ENCODE measurements around the gene MFSD1. TPM values are rescaled to one million over a fixed set of nuclear protein-coding genes. Genes with fewer than 3 reads are reported as not detected.
"Not testable (repeated sequence)": the region's sequence is repeated elsewhere in the genome, so short reads cannot be mapped to it uniquely, and the experiment has no call there.

The MFSD1 gene
- polyA plus RNA-seq, 1 donor from 2014 or later, result 66.6 TPM

DNA sequence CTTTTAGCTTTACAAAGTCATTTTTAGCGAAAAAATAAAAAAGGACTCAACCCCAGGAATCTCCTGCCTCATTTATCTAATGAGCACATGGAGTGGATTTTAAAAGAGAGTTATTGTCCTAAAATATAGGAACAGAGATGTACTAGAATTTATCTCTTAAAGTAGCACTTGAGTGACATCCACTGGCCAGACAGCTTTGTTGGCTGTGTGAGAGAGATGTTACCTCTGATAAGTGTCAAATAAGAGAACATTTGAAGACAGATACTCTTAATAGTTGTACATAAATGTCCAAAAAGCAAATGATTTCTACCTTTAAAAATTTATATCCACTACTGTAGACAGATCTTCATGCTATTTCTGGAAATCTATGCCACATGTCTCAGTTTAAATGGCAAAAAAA is 12.3 kb upstream of the MFSD1 start:
- H3K27me3 Mint-ChIP-seq, result no peaks in the 10 kb centered on the region
- H3K9me3 Mint-ChIP-seq, result peaks cover 0 to 9% (median 3%) of the 10 kb centered on the region in 3 donors
- peaks cover 3 to 5% (median 3%) of the 10 kb centered on the region in 3 donors for H3K4me1 Mint-ChIP-seq
- no peak overlapping the region for H3K27ac Mint-ChIP-seq
- H3K4me3 Mint-ChIP-seq, result no peak overlapping the region
- H3K36me3 Mint-ChIP-seq, result no peaks in the 10 kb centered on the region

GRCh38 chr3:158790901-158791589 is 10.8 kb upstream of the MFSD1 start:
- Mint-ChIP-seq H3K4me1 (peaks cover 3 to 5% (median 3%) of the 10 kb centered on the region in 3 donors), H3K27ac (no peak overlapping the region), H3K27me3 (no peaks in the 10 kb centered on the region), H3K36me3 (no peaks in the 10 kb centered on the region), H3K9me3 (peaks cover 0 to 9% (median 3%) of the 10 kb centered on the region in 3 donors), H3K4me3 (peak overlapping the region in 3 of 4 donors; percentile 62 to 88 (median 87))

DNA sequence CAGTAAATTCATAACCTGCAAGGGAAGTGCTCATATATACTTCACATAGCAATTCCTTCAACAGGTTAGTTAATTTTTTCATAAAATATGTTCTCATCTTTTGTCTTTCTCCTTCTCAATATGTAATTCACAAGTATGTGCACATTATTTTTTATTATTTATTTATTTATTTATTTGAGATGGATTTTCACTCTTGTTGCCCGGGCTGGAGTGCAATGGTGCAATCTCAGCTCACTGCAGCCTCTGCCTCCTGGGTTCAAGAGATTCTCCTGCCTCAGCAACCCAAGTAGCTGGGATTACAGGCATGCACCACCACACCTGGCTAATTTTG is 10.3 kb upstream of the MFSD1 start:
- H3K4me1 Mint-ChIP-seq, H3K27ac Mint-ChIP-seq, H3K27me3 Mint-ChIP-seq, H3K9me3 Mint-ChIP-seq, H3K36me3 Mint-ChIP-seq, H3K4me3 Mint-ChIP-seq: not testable (repeated sequence)

- H3K27me3 Mint-ChIP-seq, result no peaks in the 10 kb centered on the region
- H3K27ac Mint-ChIP-seq, result no peak overlapping the region
- peak overlapping the region in 1 of 4 donors; percentile 44 for H3K4me3 Mint-ChIP-seq
- H3K4me1 Mint-ChIP-seq, result peaks cover 3 to 5% (median 3%) of the 10 kb centered on the region in 3 donors
- no peaks in the 10 kb centered on the region for H3K36me3 Mint-ChIP-seq
- peaks cover 0 to 3% (median 0%) of the 10 kb centered on the region in 3 donors for H3K9me3 Mint-ChIP-seq
Observed at GRCh38 chr3:158792709-158793108, 9.1 kb upstream of the MFSD1 start.

GRCh38 chr3:158794206-158794605 is 7.6 kb upstream of the MFSD1 start:
- Mint-ChIP-seq H3K9me3 (peaks cover 0 to 3% (median 0%) of the 10 kb centered on the region in 3 donors), H3K36me3 (no peaks in the 10 kb centered on the region), H3K4me1 (peaks cover 3 to 5% (median 3%) of the 10 kb centered on the region in 3 donors), H3K27me3 (no peaks in the 10 kb centered on the region), H3K27ac (no peak overlapping the region), H3K4me3 (no peak overlapping the region)

- H3K27me3 Mint-ChIP-seq, result no peaks in the 10 kb centered on the region
- H3K9me3 Mint-ChIP-seq, result peaks cover 0 to 3% (median 0%) of the 10 kb centered on the region in 3 donors
- H3K36me3 Mint-ChIP-seq, result no peaks in the 10 kb centered on the region
- no peak overlapping the region for H3K27ac Mint-ChIP-seq
- H3K4me3 Mint-ChIP-seq, result no peak overlapping the region
- H3K4me1 Mint-ChIP-seq, result peaks cover 3 to 5% (median 3%) of the 10 kb centered on the region in 3 donors
Observed at GRCh38 chr3:158794936-158795518, 6.8 kb upstream of the MFSD1 start.

- Mint-ChIP-seq H3K36me3 (peaks cover 2% of the 10 kb centered on the region), H3K4me3 (peak overlapping the region; percentile 94 to 99 (median 98)), H3K27ac (peak overlapping the region; percentile 93 to 98 (median 95)), H3K27me3 (no peaks in the 10 kb centered on the region), H3K9me3 (no peaks in the 10 kb centered on the region), H3K4me1 (peaks cover 8 to 32% (median 30%) of the 10 kb centered on the region in 3 donors)
Observed at GRCh38 chr3:158801201-158801600, 653 bp upstream of the MFSD1 start.

DNA sequence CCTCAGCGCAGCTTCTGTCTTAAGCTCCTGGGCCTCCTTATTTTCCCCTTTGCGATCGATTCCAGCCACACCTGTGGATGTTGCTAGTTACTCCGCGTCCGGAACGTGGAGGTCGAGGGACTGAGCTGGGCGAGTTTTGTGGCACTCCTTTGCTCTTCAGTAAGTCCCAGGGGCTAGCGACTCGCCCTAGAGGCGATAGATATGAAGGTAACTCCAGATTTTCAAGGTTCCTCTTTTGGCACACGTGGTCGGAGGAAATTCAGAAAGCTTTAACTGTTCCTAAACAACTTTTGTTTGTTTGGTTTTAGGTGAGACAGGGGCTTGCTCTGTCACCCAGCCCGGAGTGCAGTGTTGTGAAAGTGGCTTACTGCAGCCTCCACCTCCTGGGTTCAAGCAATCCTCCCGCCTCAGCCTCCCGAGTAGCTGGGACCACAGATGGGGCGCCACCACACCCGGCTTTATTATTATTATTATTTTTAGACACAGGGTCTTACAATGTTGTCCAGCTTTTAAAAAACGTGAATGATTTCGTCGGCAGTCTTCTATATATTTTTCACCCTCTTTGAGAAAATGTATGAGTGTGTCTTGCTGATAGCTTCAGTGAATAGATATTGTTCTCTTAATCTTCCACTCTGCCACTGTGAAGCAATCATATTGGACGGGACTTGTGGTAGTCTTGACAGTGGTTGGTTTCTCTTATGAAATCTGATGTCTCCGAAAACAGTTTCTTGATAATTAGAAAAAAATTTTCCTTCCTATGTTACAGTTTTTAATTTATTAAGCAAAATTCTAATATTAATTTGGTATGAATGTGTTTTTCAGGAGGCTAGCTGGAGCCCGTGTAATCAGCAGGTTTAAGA is 785 bp downstream of the MFSD1 start:
- Mint-ChIP-seq H3K4me1 (peaks cover 8 to 32% (median 30%) of the 10 kb centered on the region in 3 donors), H3K27ac (peak overlapping the region; percentile 93 to 98 (median 95)), H3K9me3 (no peaks in the 10 kb centered on the region), H3K4me3 (peak overlapping the region; percentile 94 to 99 (median 98)), H3K27me3 (no peaks in the 10 kb centered on the region), H3K36me3 (peaks cover 2% of the 10 kb centered on the region)

- Mint-ChIP-seq H3K4me3 (peak overlapping the region in 1 of 4 donors; percentile 46), H3K4me1 (peaks cover 9 to 32% (median 30%) of the 10 kb centered on the region in 3 donors), H3K36me3 (peaks cover 4% of the 10 kb centered on the region), H3K27me3 (no peaks in the 10 kb centered on the region), H3K9me3 (no peaks in the 10 kb centered on the region), H3K27ac (peak overlapping the region in 2 of 3 donors; percentile 17 to 73)
Observed at GRCh38 chr3:158804441-158804840, 2.6 kb downstream of the MFSD1 start.

- Mint-ChIP-seq H3K4me1 (peaks cover 5 to 10% (median 6%) of the 10 kb centered on the region in 3 donors), H3K27ac (peak overlapping the region in 1 of 3 donors; percentile 57), H3K4me3 (no peak overlapping the region), H3K27me3 (no peaks in the 10 kb centered on the region), H3K9me3 (no peaks in the 10 kb centered on the region), H3K36me3 (peaks cover 9% of the 10 kb centered on the region)
Observed at GRCh38 chr3:158808697-158809096, 6.8 kb downstream of the MFSD1 start.

GRCh38 chr3:158809642-158810041 is 7.8 kb downstream of the MFSD1 start:
- Mint-ChIP-seq H3K4me3 (no peak overlapping the region), H3K27ac (no peak overlapping the region), H3K4me1 (peaks cover 3 to 6% (median 4%) of the 10 kb centered on the region in 3 donors), H3K9me3 (no peaks in the 10 kb centered on the region), H3K36me3 (peaks cover 7% of the 10 kb centered on the region), H3K27me3 (no peaks in the 10 kb centered on the region)

DNA sequence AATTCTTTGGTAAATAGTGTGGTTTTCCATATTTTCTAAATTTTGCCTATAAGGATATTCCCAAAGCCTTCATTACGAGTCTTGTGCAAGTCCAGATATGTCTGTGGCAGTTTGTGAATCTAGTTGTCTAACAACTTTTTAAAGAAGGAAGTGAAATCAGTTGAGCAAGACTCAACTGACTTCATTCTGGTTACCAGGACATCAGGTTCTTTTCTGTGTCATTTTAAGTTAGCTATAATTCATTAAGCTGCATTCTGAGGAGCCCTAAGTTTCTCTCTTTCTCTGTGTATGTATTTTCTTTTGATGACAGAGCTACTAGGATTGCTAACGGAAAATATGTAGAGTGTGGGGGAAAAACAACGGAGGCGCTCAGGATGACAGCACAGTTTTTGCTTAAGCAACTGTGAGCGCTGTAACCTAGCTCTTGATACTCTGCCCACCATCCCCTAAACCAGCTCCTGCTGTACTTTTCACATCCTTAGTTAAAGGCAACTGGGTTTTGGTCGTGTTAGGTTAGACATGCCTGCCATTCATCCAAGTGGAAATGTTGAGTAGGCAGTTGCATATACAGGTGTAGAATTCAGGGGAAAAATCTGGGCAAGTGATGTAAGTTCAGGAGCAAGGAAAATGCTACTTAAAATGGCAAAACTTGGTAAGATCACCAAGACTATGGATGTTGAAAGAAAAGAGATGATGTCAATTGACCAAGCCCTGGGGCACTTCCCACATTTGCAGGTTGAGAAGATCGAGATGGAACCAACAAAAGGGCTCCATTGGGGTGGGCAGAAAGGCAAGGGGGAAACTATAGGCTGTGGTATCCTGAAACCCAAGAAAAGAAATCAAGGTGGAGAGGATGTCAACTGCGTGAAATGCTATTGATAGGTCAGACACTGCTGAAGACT is 9.2 kb downstream of the MFSD1 start:
- Mint-ChIP-seq H3K27ac (no peak overlapping the region), H3K27me3 (no peaks in the 10 kb centered on the region), H3K36me3 (peaks cover 6% of the 10 kb centered on the region), H3K9me3 (no peaks in the 10 kb centered on the region), H3K4me1 (peaks cover 0 to 1% (median 0%) of the 10 kb centered on the region in 3 donors), H3K4me3 (no peak overlapping the region)

DNA sequence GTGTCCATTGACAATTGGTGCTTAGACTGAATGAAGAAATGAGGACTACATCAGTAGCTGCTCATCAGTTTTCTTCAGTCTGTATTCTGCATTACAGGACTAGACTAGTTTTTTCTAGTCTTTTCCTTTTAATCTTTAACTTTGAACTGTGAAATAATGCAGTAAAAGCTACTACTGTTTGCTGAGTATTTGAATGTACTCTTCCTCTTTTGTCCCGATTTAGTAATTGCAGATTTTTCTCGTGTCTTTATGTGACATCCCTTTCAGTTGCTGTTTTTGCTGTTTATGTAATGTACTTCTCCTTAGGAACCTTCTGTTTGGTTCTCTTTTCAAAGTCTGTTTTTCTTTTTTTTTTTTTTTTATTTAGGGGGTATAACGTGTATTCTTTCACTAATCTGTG is 17.4 kb downstream of the MFSD1 start:
- H3K9me3 Mint-ChIP-seq, result no peaks in the 10 kb centered on the region
- H3K4me3 Mint-ChIP-seq, result no peak overlapping the region
- H3K27ac Mint-ChIP-seq, result no peak overlapping the region
- peaks cover 0 to 8% (median 0%) of the 10 kb centered on the region in 3 donors for H3K4me1 Mint-ChIP-seq
- H3K36me3 Mint-ChIP-seq, result peaks cover 11% of the 10 kb centered on the region
- no peaks in the 10 kb centered on the region for H3K27me3 Mint-ChIP-seq

DNA sequence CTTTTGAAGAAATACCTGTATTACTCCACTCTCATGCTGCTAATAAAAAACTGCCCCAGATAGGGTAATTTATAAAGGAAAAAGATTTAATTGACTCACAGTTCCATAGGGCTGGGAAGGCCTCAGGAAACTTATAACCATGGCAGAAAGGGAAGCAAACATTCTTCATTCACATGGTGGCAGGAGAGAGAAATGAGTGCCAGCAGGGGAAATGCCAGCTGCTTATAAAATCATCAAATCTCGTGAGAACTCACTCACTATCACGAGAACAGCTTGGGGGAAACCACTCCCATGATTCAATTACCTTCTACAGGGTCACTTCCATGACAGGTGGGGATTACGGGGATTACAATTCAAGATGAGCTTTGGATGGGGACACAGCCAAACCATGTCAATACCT is 18.7 kb downstream of the MFSD1 start:
- peaks cover 11% of the 10 kb centered on the region for H3K36me3 Mint-ChIP-seq
- no peak overlapping the region for H3K27ac Mint-ChIP-seq
- H3K4me3 Mint-ChIP-seq, result no peak overlapping the region
- H3K27me3 Mint-ChIP-seq, result no peaks in the 10 kb centered on the region
- H3K9me3 Mint-ChIP-seq, result no peaks in the 10 kb centered on the region
- H3K4me1 Mint-ChIP-seq, result peaks cover 0 to 8% (median 0%) of the 10 kb centered on the region in 3 donors

Data from IgD-negative memory B cell (primary cell).